IMR-90 (cell line): ENCODE measurements around the gene SLC38A1. TPM values are rescaled to one million over a fixed set of nuclear protein-coding genes. Genes with fewer than 3 reads are reported as not detected.

Experiments
- ATAC-seq: fragments of 200-7000 bp; cut with Tn5 transposase; 2 replicates; pipeline ENCODE4 v1.9.1; 2020; ENCODE audit warnings: low read depth, mild to moderate bottlenecking, moderate library complexity
- BruUV-seq: library from RNA; stranded (reverse); fragments of 400-500 nt; replicated peaks from 2 replicates; lab custom pipeline; 2021; lab: Mats Ljungman, UMichigan
- CTCF ChIA-PET: fragments of 300-600 bp; formaldehyde crosslinking; extraction: SDS; loops from one replicate; lab custom pipeline; 2021; ENCODE audit warnings: antibody characterized with exemption; lab: Yijun Ruan, JAX
- POLR2A ChIA-PET: fragments of 300-600 bp; sonication (Branson Sonifier 250); formaldehyde crosslinking; loops from one replicate; lab custom pipeline; 2022; ENCODE audit warnings: antibody characterized with exemption; ENCODE audit not compliant: unreplicated experiment; lab: Charles Lee
- DNase-seq: peaks from one replicate; pipeline ENCODE4 v3.0.0; 2013
- H2AFZ ChIP-seq: replicated peaks from 2 replicates; pipeline ENCODE3; 2013; ENCODE audit warnings: low read length, mild to moderate bottlenecking; ENCODE audit not compliant: poor library complexity
- H2AK5ac ChIP-seq: 2 replicates; pipeline ENCODE4 v1.6.1; 2013; ENCODE audit warnings: low read depth, low read length, inconsistent platforms
- H2AK9ac ChIP-seq: replicated peaks from 2 replicates; pipeline ENCODE3; 2013; ENCODE audit warnings: mild to moderate bottlenecking, low read depth, low read length, moderate library complexity; ENCODE audit not compliant: poor library complexity
- H2BK120ac ChIP-seq: 2 replicates; pipeline ENCODE4 v1.6.1; 2013; ENCODE audit warnings: low read depth, low read length, inconsistent platforms
- H2BK15ac ChIP-seq: 3 replicates; pipeline ENCODE4 v1.6.1; 2013; ENCODE audit warnings: low read depth, low read length, inconsistent platforms
- H2BK20ac ChIP-seq: 2 replicates; pipeline ENCODE4 v1.6.1; 2013; ENCODE audit warnings: low read depth, mild to moderate bottlenecking, inconsistent platforms, low read length, moderate library complexity
- H2BK5ac ChIP-seq: 2 replicates; pipeline ENCODE4 v1.6.1; 2013; ENCODE audit warnings: mild to moderate bottlenecking, low read depth, low read length, inconsistent platforms; ENCODE audit not compliant: poor library complexity, severe bottlenecking
- H3K14ac ChIP-seq: replicated peaks from 2 replicates; pipeline ENCODE4 v1.6.1; 2013; ENCODE audit warnings: low read depth, low read length, inconsistent platforms
- H3K18ac ChIP-seq: 2 replicates; pipeline ENCODE4 v1.6.1; 2013; ENCODE audit warnings: low read depth, low read length, control low read depth
- H3K23ac ChIP-seq: 2 replicates; pipeline ENCODE4 v1.6.1; 2013; ENCODE audit warnings: low read depth, low read length, inconsistent platforms
- H3K27ac ChIP-seq: 2 replicates; pipeline ENCODE4 v1.5.1; 2013; ENCODE audit warnings: mild to moderate bottlenecking, control low read depth, low read length; ENCODE audit not compliant: insufficient read depth
- H3K27me3 ChIP-seq: 2 replicates; pipeline ENCODE4 v1.6.1; 2013; ENCODE audit warnings: low read length; ENCODE audit not compliant: control insufficient read depth, insufficient read depth
- H3K36me3 ChIP-seq: 2 replicates; pipeline ENCODE4 v1.6.1; 2013; ENCODE audit warnings: low read length, mixed read lengths; ENCODE audit not compliant: control insufficient read depth, insufficient read depth
- H3K4ac ChIP-seq: 2 replicates; pipeline ENCODE4 v1.6.1; 2013; ENCODE audit warnings: low read depth, low read length, inconsistent platforms
- H3K4me1 ChIP-seq: 2 replicates; pipeline ENCODE4 v1.6.1; 2013; ENCODE audit warnings: low read length, mixed read lengths; ENCODE audit not compliant: control insufficient read depth, insufficient read depth
- H3K4me2 ChIP-seq: 2 replicates; pipeline ENCODE4 v1.6.1; 2013; ENCODE audit warnings: low read depth, mild to moderate bottlenecking, control low read depth, low read length, moderate library complexity
- H3K4me3 ChIP-seq: 2 replicates; pipeline ENCODE4 v1.5.1; 2013; ENCODE audit warnings: low read depth, mild to moderate bottlenecking, control low read depth, low read length, moderate library complexity; ENCODE audit not compliant: insufficient read depth
- H3K56ac ChIP-seq: 2 replicates; pipeline ENCODE4 v1.6.1; 2013; ENCODE audit warnings: low read length, inconsistent platforms; ENCODE audit not compliant: insufficient read depth; ENCODE audit errors: extremely low read depth
- H3K79me1 ChIP-seq, 2 experiments: 2 replicates each; pipeline ENCODE4 v1.6.1; 2013; ENCODE audit warnings: low read length in 2 of 2, inconsistent platforms in 1 of 2, low read depth in 1 of 2
- H3K9ac ChIP-seq: 2 replicates; pipeline ENCODE4 v1.6.1; 2013; ENCODE audit warnings: low read depth, low read length, control low read depth
- H3K9me1 ChIP-seq: 2 replicates; pipeline ENCODE4 v1.6.1; 2013; ENCODE audit warnings: low read length, inconsistent platforms; ENCODE audit not compliant: insufficient read depth
- H3K9me3 ChIP-seq: 2 replicates; pipeline ENCODE4 v1.6.1; 2013; ENCODE audit warnings: low read length; ENCODE audit not compliant: control insufficient read depth, insufficient read depth
- H4K20me1 ChIP-seq: 2 replicates; pipeline ENCODE4 v1.6.1; 2013; ENCODE audit warnings: low read length, inconsistent platforms; ENCODE audit not compliant: insufficient read depth
- H4K5ac ChIP-seq: 2 replicates; pipeline ENCODE4 v1.6.1; 2013; ENCODE audit warnings: mild to moderate bottlenecking, low read depth, low read length, control low read depth
- H4K8ac ChIP-seq, 2 experiments: 2 replicates each; pipeline ENCODE4 v1.6.1; 2013; ENCODE audit warnings: low read depth in 2 of 2, low read length in 2 of 2, control low read depth in 1 of 2, inconsistent platforms in 1 of 2
- H4K91ac ChIP-seq: 2 replicates; pipeline ENCODE4 v1.6.1; 2013; ENCODE audit warnings: low read depth, low read length, inconsistent platforms; ENCODE audit not compliant: insufficient read depth
- BHLHE40 ChIP-seq: fragments of 150-350 bp; IDR thresholded peaks from 2 replicates; pipeline ENCODE4 v1.6.1; 2016; ENCODE audit warnings: mild to moderate bottlenecking, low read depth, low read length
- CEBPB ChIP-seq: IDR thresholded peaks from 2 replicates; pipeline ENCODE4 v1.6.1; 2012; ENCODE audit warnings: low read depth, low read length, improper control_type of control experiment
- CHD1 ChIP-seq: IDR thresholded peaks from 2 replicates; pipeline ENCODE4 v1.6.1; 2012; ENCODE audit warnings: low read depth, low read length, improper control_type of control experiment
- FOS ChIP-seq: fragments of 150-350 bp; IDR thresholded peaks from 2 replicates; pipeline ENCODE4 v1.6.1; 2016; ENCODE audit warnings: low read depth, low read length
- MAFK ChIP-seq: IDR thresholded peaks from 2 replicates; pipeline ENCODE4 v1.6.1; 2012; ENCODE audit warnings: low read depth, low read length, improper control_type of control experiment
- MAZ ChIP-seq: IDR thresholded peaks from 2 replicates; pipeline ENCODE4 v1.6.1; 2012; ENCODE audit warnings: low read depth, mild to moderate bottlenecking, low read length, improper control_type of control experiment, moderate library complexity, borderline replicate concordance
- MXI1 ChIP-seq: IDR thresholded peaks from 2 replicates; pipeline ENCODE4 v1.6.1; 2012; ENCODE audit warnings: low read depth, mild to moderate bottlenecking, low read length, moderate library complexity, borderline replicate concordance
- NFE2L2 ChIP-seq: fragments of 150-350 bp; IDR thresholded peaks from 2 replicates; pipeline ENCODE4 v1.6.1; 2016; ENCODE audit warnings: low read depth, mild to moderate bottlenecking, low read length
- POLR2A ChIP-seq: IDR thresholded peaks from 2 replicates; pipeline ENCODE4 v1.6.1; 2012; ENCODE audit warnings: mild to moderate bottlenecking, low read depth, low read length
- RAD21 ChIP-seq: IDR thresholded peaks from 2 replicates; pipeline ENCODE4 v1.6.1; 2012; ENCODE audit warnings: low read length, improper control_type of control experiment
- RCOR1 ChIP-seq: IDR thresholded peaks from 2 replicates; pipeline ENCODE4 v1.6.1; 2012; ENCODE audit warnings: mild to moderate bottlenecking, low read length, improper control_type of control experiment; ENCODE audit not compliant: insufficient replicate concordance
- RFX5 ChIP-seq: IDR thresholded peaks from 2 replicates; pipeline ENCODE4 v1.8.0; 2012; ENCODE audit warnings: low read depth, mild to moderate bottlenecking, low read length, moderate library complexity
- SMC3 ChIP-seq: fragments of 150-350 bp; IDR thresholded peaks from 2 replicates; pipeline ENCODE4 v1.6.1; 2016; ENCODE audit warnings: low read depth, mild to moderate bottlenecking, antibody characterized with exemption, low read length, moderate library complexity
- dilution Hi-C: fragments of 300-500 bp; cut with HindIII; formaldehyde crosslinking; loops from one replicate; pipeline ENCODE4 v1.14.3; 2018; ENCODE audit warnings: low sequenced_read_pairs; ENCODE audit not compliant: unreplicated experiment
- in situ Hi-C: fragments of 300-500 bp; cut with MboI; formaldehyde crosslinking; loops from 3 replicates; pipeline ENCODE4 v1.14.3; 2019; ENCODE audit warnings: low sequenced_read_pairs, inconsistent platforms, mixed read lengths
- intact Hi-C: fragments of 100-400 bp; cut with micrococcal nuclease; formaldehyde crosslinking; loops from 2 replicates; pipeline ENCODE4 v1.10.0; 2022
- polyA plus RNA-seq, 3 experiments: library from polyadenylated mRNA; depleted of rRNA; stranded (reverse); fragments of >200 nt; gene quantifications; 2 replicates each; pipeline ENCODE4 v1.2.3, GENCODE V29; 2012; ENCODE audit warnings: low replicate concordance in 1 of 3
- total RNA-seq: library from RNA; depleted of rRNA; stranded (reverse); fragments of >200 nt; gene quantifications from 2 replicates; pipeline ENCODE4 v1.2.3, GENCODE V29; 2012
- TF ChIP-seq, protein P1 (sequence below): conservative IDR thresholded peaks from 2 replicates; pipeline ENCODE4 v1.5.1; 2012; ENCODE audit warnings: mild to moderate bottlenecking, low read depth, low read length, improper control_type of control experiment
- TF ChIP-seq, protein P2 (sequence below): fragments of 150-350 bp; IDR thresholded peaks from 2 replicates; pipeline ENCODE4 v1.6.1; 2017; ENCODE audit warnings: mild to moderate bottlenecking, antibody characterized with exemption, low read length, low read depth
- TF ChIP-seq, protein P3 (sequence below): fragments of 150-350 bp; IDR thresholded peaks from 2 replicates; pipeline ENCODE4 v1.6.1; 2016; ENCODE audit warnings: low read depth, mild to moderate bottlenecking, low read length, moderate library complexity, borderline replicate concordance

SLC38A1 gene
- total and polyA plus RNA-seq, 2 of the 4 experiments (the other 2 are of a cell fraction) = 22.8 to 61.5 TPM

DNA sequence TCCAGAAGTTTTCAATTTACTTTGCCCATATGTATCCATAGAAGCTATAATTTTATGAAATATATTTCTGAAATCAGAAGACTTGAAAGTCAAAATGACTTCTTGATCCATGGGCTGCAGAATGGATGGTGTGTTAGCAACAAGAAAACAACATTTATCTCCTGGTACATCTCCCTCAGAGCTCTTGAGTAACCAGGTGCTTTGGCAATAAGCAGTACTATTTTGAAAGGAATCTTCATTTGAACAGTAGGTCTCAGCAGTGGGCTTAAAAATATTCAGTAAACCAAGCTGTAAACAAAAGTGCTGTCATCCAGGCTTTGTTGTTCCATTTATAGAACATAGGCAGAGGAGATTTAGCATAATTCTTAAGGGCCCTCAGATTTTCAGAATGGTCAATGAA, 100.4 kb downstream of the SLC38A1 start:
- Histone ChIP-seq H3K56ac (no peak overlapping the region), H4K8ac (no peak overlapping the region), H3K27ac (no peak overlapping the region), H2AFZ (no peak overlapping the region), H3K9me3 (no peaks in the 10 kb centered on the region), H2AK5ac (no peak overlapping the region), H2BK120ac (no peak overlapping the region), H3K18ac (no peak overlapping the region), H4K5ac (no peak overlapping the region), H2AK9ac (no peak overlapping the region), H2BK5ac (no peak overlapping the region), H2BK20ac (no peak overlapping the region), H3K9me1 (no peaks in the 10 kb centered on the region), H3K4ac (no peak overlapping the region), H3K4me2 (no peak overlapping the region), H3K4me3 (no peak overlapping the region), H3K9ac (no peak overlapping the region), H4K20me1 (no peaks in the 10 kb centered on the region), H3K4me1 (no peaks in the 10 kb centered on the region), H3K27me3 (peaks cover 2% of the 10 kb centered on the region; the same call in 1 of the 2 replicates), H3K79me1 (no peaks in the 10 kb centered on the region), H3K14ac (no peak overlapping the region), H4K91ac (no peak overlapping the region), H3K36me3 (no peaks in the 10 kb centered on the region), H2BK15ac (no peak overlapping the region), H3K23ac (no peak overlapping the region)
- BruUV-seq = no TSS peak
- ChIA-PET POLR2A (no interaction called here), CTCF (no interaction called here)
- in situ Hi-C loops = loop anchor here (25.0 kb wide), 1 partner anchor 519 kb away; no protein-coding TSS in a partner anchor
- no peak for DNase-seq
- dilution Hi-C loops = no loop called here
- no peak for ATAC-seq
- intact Hi-C loops = no loop called here
- no peak for TF ChIP-seq CEBPB
- TF ChIP-seq CHD1 = no peak
- no peak for TF ChIP-seq MXI1
- no peak for TF ChIP-seq RFX5
- no peak for TF ChIP-seq NFE2L2
- TF ChIP-seq, protein P1, sequence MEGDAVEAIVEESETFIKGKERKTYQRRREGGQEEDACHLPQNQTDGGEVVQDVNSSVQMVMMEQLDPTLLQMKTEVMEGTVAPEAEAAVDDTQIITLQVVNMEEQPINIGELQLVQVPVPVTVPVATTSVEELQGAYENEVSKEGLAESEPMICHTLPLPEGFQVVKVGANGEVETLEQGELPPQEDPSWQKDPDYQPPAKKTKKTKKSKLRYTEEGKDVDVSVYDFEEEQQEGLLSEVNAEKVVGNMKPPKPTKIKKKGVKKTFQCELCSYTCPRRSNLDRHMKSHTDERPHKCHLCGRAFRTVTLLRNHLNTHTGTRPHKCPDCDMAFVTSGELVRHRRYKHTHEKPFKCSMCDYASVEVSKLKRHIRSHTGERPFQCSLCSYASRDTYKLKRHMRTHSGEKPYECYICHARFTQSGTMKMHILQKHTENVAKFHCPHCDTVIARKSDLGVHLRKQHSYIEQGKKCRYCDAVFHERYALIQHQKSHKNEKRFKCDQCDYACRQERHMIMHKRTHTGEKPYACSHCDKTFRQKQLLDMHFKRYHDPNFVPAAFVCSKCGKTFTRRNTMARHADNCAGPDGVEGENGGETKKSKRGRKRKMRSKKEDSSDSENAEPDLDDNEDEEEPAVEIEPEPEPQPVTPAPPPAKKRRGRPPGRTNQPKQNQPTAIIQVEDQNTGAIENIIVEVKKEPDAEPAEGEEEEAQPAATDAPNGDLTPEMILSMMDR = no peak
- no peak for TF ChIP-seq RAD21
- no peak for TF ChIP-seq MAFK
- no peak for TF ChIP-seq BHLHE40
- TF ChIP-seq, protein P2, sequence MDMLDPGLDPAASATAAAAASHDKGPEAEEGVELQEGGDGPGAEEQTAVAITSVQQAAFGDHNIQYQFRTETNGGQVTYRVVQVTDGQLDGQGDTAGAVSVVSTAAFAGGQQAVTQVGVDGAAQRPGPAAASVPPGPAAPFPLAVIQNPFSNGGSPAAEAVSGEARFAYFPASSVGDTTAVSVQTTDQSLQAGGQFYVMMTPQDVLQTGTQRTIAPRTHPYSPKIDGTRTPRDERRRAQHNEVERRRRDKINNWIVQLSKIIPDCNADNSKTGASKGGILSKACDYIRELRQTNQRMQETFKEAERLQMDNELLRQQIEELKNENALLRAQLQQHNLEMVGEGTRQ = no peak
- no peak for TF ChIP-seq RCOR1
- TF ChIP-seq FOS = no peak
- TF ChIP-seq SMC3 = no peak
- TF ChIP-seq POLR2A = no peak
- TF ChIP-seq, protein P3, sequence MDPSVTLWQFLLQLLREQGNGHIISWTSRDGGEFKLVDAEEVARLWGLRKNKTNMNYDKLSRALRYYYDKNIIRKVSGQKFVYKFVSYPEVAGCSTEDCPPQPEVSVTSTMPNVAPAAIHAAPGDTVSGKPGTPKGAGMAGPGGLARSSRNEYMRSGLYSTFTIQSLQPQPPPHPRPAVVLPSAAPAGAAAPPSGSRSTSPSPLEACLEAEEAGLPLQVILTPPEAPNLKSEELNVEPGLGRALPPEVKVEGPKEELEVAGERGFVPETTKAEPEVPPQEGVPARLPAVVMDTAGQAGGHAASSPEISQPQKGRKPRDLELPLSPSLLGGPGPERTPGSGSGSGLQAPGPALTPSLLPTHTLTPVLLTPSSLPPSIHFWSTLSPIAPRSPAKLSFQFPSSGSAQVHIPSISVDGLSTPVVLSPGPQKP = no peak
- no peak for TF ChIP-seq MAZ
